Endothelial cell (in vitro differentiated cells): Measurements from ENCODE around the gene NAV2. TPM values are rescaled to one million over a fixed set of nuclear protein-coding genes. Genes with fewer than 3 reads are reported as not detected.

ENCODE experiments used
- DNase-seq: peaks from one replicate; pipeline ENCODE4 v3.0.0; 2021; ENCODE audit warnings: low spot score
- H3K27ac Mint-ChIP-seq: one replicate; pipeline ENCODE4 v1.8.0; 2021; ENCODE audit warnings: mixed read lengths, inconsistent platforms; ENCODE audit not compliant: unreplicated experiment
- H3K27me3 Mint-ChIP-seq: one replicate; pipeline ENCODE4 v1.8.0; 2021; ENCODE audit warnings: mild to moderate bottlenecking, moderate library complexity, mixed read lengths, inconsistent platforms; ENCODE audit not compliant: unreplicated experiment
- H3K36me3 Mint-ChIP-seq: one replicate; pipeline ENCODE4 v1.8.0; 2021; ENCODE audit warnings: mild to moderate bottlenecking, low read depth, mixed read lengths, inconsistent platforms; ENCODE audit not compliant: unreplicated experiment
- H3K4me1 Mint-ChIP-seq: one replicate; pipeline ENCODE4 v1.8.0; 2021; ENCODE audit warnings: mild to moderate bottlenecking, mixed read lengths, inconsistent platforms; ENCODE audit not compliant: unreplicated experiment
- H3K4me3 Mint-ChIP-seq: one replicate; pipeline ENCODE4 v1.8.0; 2021; ENCODE audit warnings: mild to moderate bottlenecking, mixed read lengths, inconsistent platforms; ENCODE audit not compliant: unreplicated experiment
- H3K9me3 Mint-ChIP-seq: one replicate; pipeline ENCODE4 v1.8.0; 2021; ENCODE audit warnings: mixed read lengths, inconsistent platforms; ENCODE audit not compliant: unreplicated experiment
- total RNA-seq: library from RNA; stranded (reverse); fragmentation: NEBNext Ultra II Directional; extraction: Animal tissue kit (Norgen Biotek cat#: 25700); gene quantifications from one replicate; pipeline ENCODE4 v1.2.1, GENCODE V29; 2021; ENCODE audit not compliant: unreplicated experiment
- TF ChIP-seq, protein P1 (sequence below): fragments of 200-600 bp; sonication (generic); IDR thresholded peaks from one replicate; pipeline ENCODE4 v1.5.0; 2021; ENCODE audit warnings: antibody characterized with exemption; ENCODE audit not compliant: unreplicated experiment

Gene NAV2
- total RNA-seq, 1 donor from 2014 or later = 15.6 TPM

DNA sequence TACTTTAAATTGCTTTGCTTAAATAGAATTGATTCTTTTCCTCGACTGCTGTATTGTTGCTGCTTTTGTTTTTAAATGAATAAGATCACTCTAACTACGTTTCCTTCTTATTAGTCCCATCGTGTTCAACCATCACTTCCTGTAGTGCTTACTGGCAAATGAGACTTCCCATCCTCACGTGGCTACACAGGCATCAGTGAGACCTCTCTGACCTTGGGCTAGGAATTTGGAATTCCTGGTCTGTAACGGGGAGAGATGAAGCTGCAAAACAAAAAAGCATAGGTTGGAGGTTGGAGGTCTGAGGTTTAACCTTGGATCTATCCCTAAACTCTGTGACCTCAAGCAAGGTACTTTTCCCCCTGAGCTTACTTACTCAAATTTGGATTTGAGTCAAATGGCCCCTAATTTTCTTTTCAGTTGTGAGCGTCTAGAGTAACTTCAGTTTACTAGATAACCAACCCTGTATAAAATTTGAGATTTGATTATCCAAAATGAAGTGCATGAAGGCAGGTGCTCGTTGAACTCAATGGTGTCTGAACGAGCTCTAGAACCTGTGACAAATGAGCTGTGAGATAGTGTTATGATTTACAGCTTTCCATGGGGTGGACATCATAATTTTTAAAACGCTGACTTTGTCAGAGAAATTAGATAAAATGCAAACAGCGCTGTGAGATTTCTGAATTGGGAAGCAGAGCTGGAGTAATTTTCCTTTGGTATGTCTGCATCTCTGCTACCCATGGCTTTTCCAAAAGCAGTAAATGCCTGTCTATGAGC is 296.4 kb downstream of the NAV2 start:
- no peaks in the 10 kb centered on the region for H3K27me3 Mint-ChIP-seq
- H3K36me3 Mint-ChIP-seq = no peaks in the 10 kb centered on the region
- peaks cover 12% of the 10 kb centered on the region for H3K4me1 Mint-ChIP-seq
- TF ChIP-seq, protein P1, sequence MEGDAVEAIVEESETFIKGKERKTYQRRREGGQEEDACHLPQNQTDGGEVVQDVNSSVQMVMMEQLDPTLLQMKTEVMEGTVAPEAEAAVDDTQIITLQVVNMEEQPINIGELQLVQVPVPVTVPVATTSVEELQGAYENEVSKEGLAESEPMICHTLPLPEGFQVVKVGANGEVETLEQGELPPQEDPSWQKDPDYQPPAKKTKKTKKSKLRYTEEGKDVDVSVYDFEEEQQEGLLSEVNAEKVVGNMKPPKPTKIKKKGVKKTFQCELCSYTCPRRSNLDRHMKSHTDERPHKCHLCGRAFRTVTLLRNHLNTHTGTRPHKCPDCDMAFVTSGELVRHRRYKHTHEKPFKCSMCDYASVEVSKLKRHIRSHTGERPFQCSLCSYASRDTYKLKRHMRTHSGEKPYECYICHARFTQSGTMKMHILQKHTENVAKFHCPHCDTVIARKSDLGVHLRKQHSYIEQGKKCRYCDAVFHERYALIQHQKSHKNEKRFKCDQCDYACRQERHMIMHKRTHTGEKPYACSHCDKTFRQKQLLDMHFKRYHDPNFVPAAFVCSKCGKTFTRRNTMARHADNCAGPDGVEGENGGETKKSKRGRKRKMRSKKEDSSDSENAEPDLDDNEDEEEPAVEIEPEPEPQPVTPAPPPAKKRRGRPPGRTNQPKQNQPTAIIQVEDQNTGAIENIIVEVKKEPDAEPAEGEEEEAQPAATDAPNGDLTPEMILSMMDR = no peak
- H3K9me3 Mint-ChIP-seq = no peaks in the 10 kb centered on the region
- DNase-seq = no peak
- no peak overlapping the region for H3K27ac Mint-ChIP-seq
- no peak overlapping the region for H3K4me3 Mint-ChIP-seq

DNA sequence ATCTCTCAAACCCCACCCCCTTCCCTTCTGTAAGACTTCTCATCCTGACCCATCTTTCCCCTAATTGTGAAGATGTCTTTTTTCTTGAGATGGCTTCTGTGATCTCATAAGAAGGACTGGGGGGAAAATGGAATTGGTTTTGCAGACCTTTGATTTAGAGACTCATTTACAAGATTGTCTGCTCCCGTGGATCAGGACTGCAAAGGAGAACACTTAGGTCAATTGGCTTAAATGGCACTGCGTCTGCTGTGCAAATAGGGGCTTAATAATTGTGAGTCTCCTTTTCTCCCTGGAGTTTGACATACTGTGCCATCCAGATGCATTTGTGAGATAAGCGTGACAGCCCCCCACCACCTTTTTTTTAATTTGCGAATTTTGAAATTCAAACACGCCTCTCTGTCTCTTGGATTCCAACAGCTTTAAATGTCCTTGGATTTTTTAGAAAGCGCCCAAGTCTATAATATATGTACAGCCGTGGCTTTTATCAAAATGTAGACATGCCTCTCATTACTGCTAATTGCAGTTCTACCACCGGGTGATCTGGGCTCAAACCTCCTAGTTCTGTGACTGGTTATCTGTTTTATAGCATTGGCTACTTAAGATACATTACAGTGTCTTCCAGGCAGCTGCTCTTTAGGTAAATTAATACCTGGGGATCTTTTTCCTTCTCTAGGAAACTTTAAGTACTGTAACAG is 297.7 kb downstream of the NAV2 start:
- no peak for DNase-seq

DNA sequence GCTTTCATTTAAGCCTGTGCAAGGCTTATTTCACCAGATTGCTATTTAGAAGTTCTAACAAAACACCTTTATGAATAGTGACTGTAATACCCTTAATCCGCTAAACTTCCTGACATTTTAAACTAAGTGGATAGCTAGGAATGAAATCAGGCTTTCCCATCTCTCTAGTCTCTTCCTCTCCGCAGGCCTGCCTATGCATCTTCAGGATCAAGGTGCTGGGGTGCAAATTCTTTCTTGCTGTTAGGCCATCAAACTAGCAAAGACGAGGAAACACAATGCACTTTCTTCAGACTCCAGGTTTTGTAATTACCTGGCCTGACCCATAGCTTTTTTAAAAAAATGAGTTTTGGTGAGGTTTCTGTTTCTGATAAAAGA is 298.2 kb downstream of the NAV2 start:
- no peaks in the 10 kb centered on the region for H3K27me3 Mint-ChIP-seq
- no peak for DNase-seq
- peaks cover 6% of the 10 kb centered on the region for H3K4me1 Mint-ChIP-seq
- TF ChIP-seq, protein P1 = no peak
- H3K4me3 Mint-ChIP-seq = no peak overlapping the region
- no peaks in the 10 kb centered on the region for H3K36me3 Mint-ChIP-seq
- no peak overlapping the region for H3K27ac Mint-ChIP-seq
- H3K9me3 Mint-ChIP-seq = no peaks in the 10 kb centered on the region

More for the DNA sequence above, 297.7 kb downstream of the NAV2 start:
- no peak overlapping the region for H3K4me3 Mint-ChIP-seq
- TF ChIP-seq, protein P1 = no peak
- H3K27me3 Mint-ChIP-seq = no peaks in the 10 kb centered on the region
- no peaks in the 10 kb centered on the region for H3K9me3 Mint-ChIP-seq
- no peak overlapping the region for H3K27ac Mint-ChIP-seq
- H3K4me1 Mint-ChIP-seq = peaks cover 6% of the 10 kb centered on the region
- no peaks in the 10 kb centered on the region for H3K36me3 Mint-ChIP-seq

DNA sequence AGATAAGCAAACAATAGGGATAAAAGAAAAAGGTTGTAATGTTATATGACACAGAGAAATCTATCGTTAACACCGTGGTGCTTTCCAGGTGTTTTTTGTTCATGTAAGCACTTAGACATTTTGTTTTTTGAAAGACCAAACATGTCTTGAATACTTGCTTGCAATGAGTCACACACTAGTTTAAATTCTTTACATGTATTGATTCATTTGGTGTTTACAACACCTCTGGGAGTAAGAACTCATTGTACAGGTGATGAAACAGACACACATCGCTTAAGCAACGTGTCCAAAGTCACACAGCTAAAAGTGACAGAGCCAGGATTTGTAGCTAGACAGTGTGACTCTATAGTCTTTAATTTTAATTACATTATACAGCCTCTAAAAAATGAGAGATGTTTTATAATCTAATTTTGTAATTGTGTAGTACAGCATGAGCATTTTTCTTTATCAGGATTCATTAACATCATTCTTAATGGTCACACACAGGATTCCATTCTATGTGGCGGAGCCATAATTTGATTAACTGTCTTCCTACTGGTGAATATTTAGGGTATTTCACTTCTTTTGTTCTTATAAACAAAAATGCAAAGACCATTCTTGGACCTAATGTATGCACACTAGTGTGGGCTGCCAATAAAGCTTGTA is 298.8 kb downstream of the NAV2 start:
- no peaks in the 10 kb centered on the region for H3K36me3 Mint-ChIP-seq
- no peak for DNase-seq
- H3K4me3 Mint-ChIP-seq = no peak overlapping the region
- no peak overlapping the region for H3K27ac Mint-ChIP-seq
- peaks cover 6% of the 10 kb centered on the region for H3K4me1 Mint-ChIP-seq
- no peaks in the 10 kb centered on the region for H3K27me3 Mint-ChIP-seq
- H3K9me3 Mint-ChIP-seq = no peaks in the 10 kb centered on the region
- TF ChIP-seq, protein P1 = no peak
